ENCODE results near the gene CARD19.

DNA sequence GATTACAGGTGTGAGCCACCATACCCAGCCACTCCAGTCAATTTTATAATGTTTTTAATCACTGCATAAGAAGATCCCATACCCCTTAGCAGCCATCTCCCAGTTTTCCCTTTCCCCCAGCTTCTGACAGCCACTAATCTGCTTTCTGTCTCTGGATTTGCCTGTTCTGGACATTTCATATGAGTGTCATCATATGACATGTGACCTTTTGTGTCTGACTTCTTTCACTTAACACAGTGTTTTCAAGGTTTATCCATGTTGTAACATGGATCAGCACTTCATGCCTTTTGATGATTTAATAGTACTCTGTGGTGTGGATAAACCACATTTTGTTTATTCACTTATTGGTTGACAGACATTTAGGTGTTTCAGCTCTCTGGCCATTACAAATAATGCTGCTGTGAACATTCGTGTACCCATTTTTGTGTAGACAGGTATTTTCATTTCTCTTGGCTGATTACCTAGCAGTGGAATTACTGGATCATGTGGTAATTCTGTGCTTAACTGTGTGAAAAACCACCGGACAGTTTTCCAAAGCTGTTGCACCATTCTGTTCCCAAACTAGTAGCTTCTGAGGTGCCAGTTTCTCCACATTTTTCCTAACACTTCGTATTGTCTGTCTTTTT is 28.9 kb upstream of the CARD19 start:
- TF ChIP-seq, protein P1, sequence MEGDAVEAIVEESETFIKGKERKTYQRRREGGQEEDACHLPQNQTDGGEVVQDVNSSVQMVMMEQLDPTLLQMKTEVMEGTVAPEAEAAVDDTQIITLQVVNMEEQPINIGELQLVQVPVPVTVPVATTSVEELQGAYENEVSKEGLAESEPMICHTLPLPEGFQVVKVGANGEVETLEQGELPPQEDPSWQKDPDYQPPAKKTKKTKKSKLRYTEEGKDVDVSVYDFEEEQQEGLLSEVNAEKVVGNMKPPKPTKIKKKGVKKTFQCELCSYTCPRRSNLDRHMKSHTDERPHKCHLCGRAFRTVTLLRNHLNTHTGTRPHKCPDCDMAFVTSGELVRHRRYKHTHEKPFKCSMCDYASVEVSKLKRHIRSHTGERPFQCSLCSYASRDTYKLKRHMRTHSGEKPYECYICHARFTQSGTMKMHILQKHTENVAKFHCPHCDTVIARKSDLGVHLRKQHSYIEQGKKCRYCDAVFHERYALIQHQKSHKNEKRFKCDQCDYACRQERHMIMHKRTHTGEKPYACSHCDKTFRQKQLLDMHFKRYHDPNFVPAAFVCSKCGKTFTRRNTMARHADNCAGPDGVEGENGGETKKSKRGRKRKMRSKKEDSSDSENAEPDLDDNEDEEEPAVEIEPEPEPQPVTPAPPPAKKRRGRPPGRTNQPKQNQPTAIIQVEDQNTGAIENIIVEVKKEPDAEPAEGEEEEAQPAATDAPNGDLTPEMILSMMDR (IDR thresholded peaks at IDR 0.05): no peak
- TF ChIP-seq POLR2AphosphoS5 (IDR thresholded peaks at IDR 0.05; ENCODE audit: low read depth, low read length): no peak
- no peak for TF ChIP-seq SIN3A (IDR thresholded peaks at IDR 0.05; ENCODE audit: borderline replicate concordance, insufficient read depth, low read depth, low read length)
- TF ChIP-seq, protein P2, sequence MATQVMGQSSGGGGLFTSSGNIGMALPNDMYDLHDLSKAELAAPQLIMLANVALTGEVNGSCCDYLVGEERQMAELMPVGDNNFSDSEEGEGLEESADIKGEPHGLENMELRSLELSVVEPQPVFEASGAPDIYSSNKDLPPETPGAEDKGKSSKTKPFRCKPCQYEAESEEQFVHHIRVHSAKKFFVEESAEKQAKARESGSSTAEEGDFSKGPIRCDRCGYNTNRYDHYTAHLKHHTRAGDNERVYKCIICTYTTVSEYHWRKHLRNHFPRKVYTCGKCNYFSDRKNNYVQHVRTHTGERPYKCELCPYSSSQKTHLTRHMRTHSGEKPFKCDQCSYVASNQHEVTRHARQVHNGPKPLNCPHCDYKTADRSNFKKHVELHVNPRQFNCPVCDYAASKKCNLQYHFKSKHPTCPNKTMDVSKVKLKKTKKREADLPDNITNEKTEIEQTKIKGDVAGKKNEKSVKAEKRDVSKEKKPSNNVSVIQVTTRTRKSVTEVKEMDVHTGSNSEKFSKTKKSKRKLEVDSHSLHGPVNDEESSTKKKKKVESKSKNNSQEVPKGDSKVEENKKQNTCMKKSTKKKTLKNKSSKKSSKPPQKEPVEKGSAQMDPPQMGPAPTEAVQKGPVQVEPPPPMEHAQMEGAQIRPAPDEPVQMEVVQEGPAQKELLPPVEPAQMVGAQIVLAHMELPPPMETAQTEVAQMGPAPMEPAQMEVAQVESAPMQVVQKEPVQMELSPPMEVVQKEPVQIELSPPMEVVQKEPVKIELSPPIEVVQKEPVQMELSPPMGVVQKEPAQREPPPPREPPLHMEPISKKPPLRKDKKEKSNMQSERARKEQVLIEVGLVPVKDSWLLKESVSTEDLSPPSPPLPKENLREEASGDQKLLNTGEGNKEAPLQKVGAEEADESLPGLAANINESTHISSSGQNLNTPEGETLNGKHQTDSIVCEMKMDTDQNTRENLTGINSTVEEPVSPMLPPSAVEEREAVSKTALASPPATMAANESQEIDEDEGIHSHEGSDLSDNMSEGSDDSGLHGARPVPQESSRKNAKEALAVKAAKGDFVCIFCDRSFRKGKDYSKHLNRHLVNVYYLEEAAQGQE (IDR thresholded peaks at IDR 0.05; ENCODE audit: insufficient read depth in 1 of 2, low read depth in 2 of 2, low read length in 1 of 2): no peak
- TF ChIP-seq TCF7L2 (IDR thresholded peaks at IDR 0.05; ENCODE audit: low read depth, low read length): no peak
